ENCODE data around the gene DHRS9.

The DHRS9 gene

GRCh38 chr2:169090133-169090820 is 20.9 kb downstream of the DHRS9 start:
- H3K9me3 ChIP-seq: no peaks in the 10 kb centered on the region
- no peak overlapping the region for H3K4me3 ChIP-seq (ENCODE audit: low read depth, low read length)
- DNase-seq: no peak
- no peaks in the 10 kb centered on the region for H3K27me3 ChIP-seq
- TF ChIP-seq CTCF (IDR thresholded peaks at IDR 0.05; ENCODE audit: low read depth, low read length): no peak
- H3K36me3 ChIP-seq: no peaks in the 10 kb centered on the region
- H3K4me1 ChIP-seq: no peaks in the 10 kb centered on the region

GRCh38 chr2:169091256-169091655 is 21.9 kb downstream of the DHRS9 start:
- Histone ChIP-seq H3K9me3 (no peaks in the 10 kb centered on the region), H3K27me3 (no peaks in the 10 kb centered on the region), H3K4me3 (ENCODE audit: low read depth, low read length) (no peak overlapping the region), H3K36me3 (no peaks in the 10 kb centered on the region), H3K4me1 (no peaks in the 10 kb centered on the region)
- TF ChIP-seq CTCF (IDR thresholded peaks at IDR 0.05; ENCODE audit: low read depth, low read length): no peak
- no peak for DNase-seq

- H3K4me3 ChIP-seq (ENCODE audit: low read depth, low read length): no peak overlapping the region
- H3K27me3 ChIP-seq: no peaks in the 10 kb centered on the region
- TF ChIP-seq CTCF (IDR thresholded peaks at IDR 0.05; ENCODE audit: low read depth, low read length): no peak
- H3K36me3 ChIP-seq: no peaks in the 10 kb centered on the region
- no peak for DNase-seq
- H3K9me3 ChIP-seq: no peaks in the 10 kb centered on the region
- H3K4me1 ChIP-seq: no peaks in the 10 kb centered on the region
Observed at GRCh38 chr2:169091761-169092519, 22.6 kb downstream of the DHRS9 start.

- H3K27me3 ChIP-seq: no peaks in the 10 kb centered on the region
- H3K9me3 ChIP-seq: no peaks in the 10 kb centered on the region
- no peak overlapping the region for H3K4me3 ChIP-seq (ENCODE audit: low read depth, low read length)
- DNase-seq: no peak
- TF ChIP-seq CTCF (IDR thresholded peaks at IDR 0.05; ENCODE audit: low read depth, low read length): no peak
- H3K4me1 ChIP-seq: no peaks in the 10 kb centered on the region
- no peaks in the 10 kb centered on the region for H3K36me3 ChIP-seq
Observed at GRCh38 chr2:169093535-169093934, 24.2 kb downstream of the DHRS9 start.

- no peak overlapping the region for H3K4me3 ChIP-seq (ENCODE audit: low read depth, low read length)
- no peak for DNase-seq
- H3K9me3 ChIP-seq: no peaks in the 10 kb centered on the region
- no peaks in the 10 kb centered on the region for H3K36me3 ChIP-seq
- H3K27me3 ChIP-seq: no peaks in the 10 kb centered on the region
- TF ChIP-seq CTCF (IDR thresholded peaks at IDR 0.05; ENCODE audit: low read depth, low read length): no peak
- no peaks in the 10 kb centered on the region for H3K4me1 ChIP-seq
Observed at GRCh38 chr2:169094676-169095075, 25.3 kb downstream of the DHRS9 start.

- Histone ChIP-seq H3K27me3 (no peaks in the 10 kb centered on the region), H3K4me3 (ENCODE audit: low read depth, low read length) (no peak overlapping the region), H3K9me3 (no peaks in the 10 kb centered on the region), H3K4me1 (no peaks in the 10 kb centered on the region), H3K36me3 (no peaks in the 10 kb centered on the region)
- no peak for DNase-seq
- TF ChIP-seq CTCF (IDR thresholded peaks at IDR 0.05; ENCODE audit: low read depth, low read length): no peak
Observed at GRCh38 chr2:169095621-169096105, 26.3 kb downstream of the DHRS9 start.
